K562 (cell line): ENCODE data around the gene CYSRT1. TPM values are rescaled to one million over a fixed set of nuclear protein-coding genes. Genes with fewer than 3 reads are reported as not detected.

ENCODE experiments used
- CREBBP ChIP-seq: IDR thresholded peaks from one replicate; pipeline ENCODE4 v1.6.1; 2012; ENCODE audit warnings: low read depth, mild to moderate bottlenecking, control low read depth, inconsistent platforms, low read length
- GATAD2B ChIP-seq: fragments of 450-650 bp; IDR thresholded peaks from 2 replicates; pipeline ENCODE4 v1.6.1; 2017; ENCODE audit warnings: mild to moderate bottlenecking, borderline replicate concordance
- KAT2B ChIP-seq: IDR thresholded peaks from one replicate; pipeline ENCODE4 v1.6.1; 2012; ENCODE audit warnings: low read depth, mild to moderate bottlenecking, control low read depth, inconsistent platforms, low read length, moderate library complexity
- KDM2B ChIP-seq: fragments of 250-450 bp; sonication (Bioruptor Pico); IDR thresholded peaks from 2 replicates; pipeline ENCODE4 v1.8.0; 2021; ENCODE audit warnings: mild to moderate bottlenecking, moderate library complexity
- MCM7 ChIP-seq, 2 experiments: fragments of 450-650 bp; IDR thresholded peaks; 2 replicates each; pipeline ENCODE4 v1.6.1; 2016 to 2018
- MTA3 ChIP-seq: fragments of 450-650 bp; formaldehyde crosslinking; IDR thresholded peaks from 2 replicates; pipeline ENCODE4 v1.6.1; 2017; ENCODE audit warnings: mild to moderate bottlenecking, borderline replicate concordance
- ZBTB33 ChIP-seq: sonication (generic); formaldehyde crosslinking; IDR thresholded peaks from 2 replicates; pipeline ENCODE4 v1.8.1; 2023; ENCODE audit warnings: mild to moderate bottlenecking, missing genetic modification reagents
- ZBTB40 ChIP-seq, 2 experiments: fragments of 450-650 bp in 1 of 2; sonication (generic) in 1 of 2; formaldehyde crosslinking in 1 of 2; IDR thresholded peaks; 2 replicates each; pipeline versions ENCODE4 v1.7.1 to v1.9.0; 2016 to 2022; ENCODE audit warnings: inconsistent platforms in 1 of 2, mild to moderate bottlenecking in 1 of 2, missing genetic modification reagents in 1 of 2
- ZNF444 ChIP-seq: fragments of 250-450 bp; sonication (Bioruptor Pico); IDR thresholded peaks from 2 replicates; pipeline ENCODE4 v1.4.0; 2020; ENCODE audit warnings: mild to moderate bottlenecking, moderate library complexity
- ZNF518B ChIP-seq: fragments of 250-450 bp; sonication (Bioruptor Pico); IDR thresholded peaks from 2 replicates; pipeline ENCODE4 v1.5.0; 2021; ENCODE audit warnings: mild to moderate bottlenecking, moderate library complexity
- polyA plus RNA-seq, 8 experiments: library from polyadenylated mRNA; depleted of rRNA in 4 of 8; stranded (reverse) in 5 of 8; unstranded in 3 of 8; fragments of >200 nt; fragmentation: Nextera tagmentation in 2 of 8; fragmentation: Illumina TruSeq in 1 of 8; extraction: Ambion mirVana in 2 of 8; extraction: Trizol in 1 of 8; gene quantifications; 2 replicates each; pipeline versions ENCODE4 v1.2.1 to v1.2.3, GENCODE V29; 2011 to 2014; ENCODE audit warnings: inconsistent platforms in 1 of 8, missing spikeins in 1 of 8
- total RNA-seq, 7 experiments: library from RNA; depleted of rRNA in 6 of 7; stranded (reverse); fragments of >200 nt in 6 of 7; fragmentation: Illumina TruSeq in 2 of 7; extraction: Trizol in 2 of 7; gene quantifications; 2 replicates each; pipeline versions ENCODE4 v1.2.1 to v1.2.3, GENCODE V29; 2011 to 2021; ENCODE audit warnings: low replicate concordance in 1 of 7

The CYSRT1 gene
- total and polyA plus RNA-seq, 9 of the 15 experiments (the other 6 are each of a cell fraction or from before 2014, with no cell fraction given): 0.04 to 1.4 (median 0.42) TPM; not detected in 3

DNA sequence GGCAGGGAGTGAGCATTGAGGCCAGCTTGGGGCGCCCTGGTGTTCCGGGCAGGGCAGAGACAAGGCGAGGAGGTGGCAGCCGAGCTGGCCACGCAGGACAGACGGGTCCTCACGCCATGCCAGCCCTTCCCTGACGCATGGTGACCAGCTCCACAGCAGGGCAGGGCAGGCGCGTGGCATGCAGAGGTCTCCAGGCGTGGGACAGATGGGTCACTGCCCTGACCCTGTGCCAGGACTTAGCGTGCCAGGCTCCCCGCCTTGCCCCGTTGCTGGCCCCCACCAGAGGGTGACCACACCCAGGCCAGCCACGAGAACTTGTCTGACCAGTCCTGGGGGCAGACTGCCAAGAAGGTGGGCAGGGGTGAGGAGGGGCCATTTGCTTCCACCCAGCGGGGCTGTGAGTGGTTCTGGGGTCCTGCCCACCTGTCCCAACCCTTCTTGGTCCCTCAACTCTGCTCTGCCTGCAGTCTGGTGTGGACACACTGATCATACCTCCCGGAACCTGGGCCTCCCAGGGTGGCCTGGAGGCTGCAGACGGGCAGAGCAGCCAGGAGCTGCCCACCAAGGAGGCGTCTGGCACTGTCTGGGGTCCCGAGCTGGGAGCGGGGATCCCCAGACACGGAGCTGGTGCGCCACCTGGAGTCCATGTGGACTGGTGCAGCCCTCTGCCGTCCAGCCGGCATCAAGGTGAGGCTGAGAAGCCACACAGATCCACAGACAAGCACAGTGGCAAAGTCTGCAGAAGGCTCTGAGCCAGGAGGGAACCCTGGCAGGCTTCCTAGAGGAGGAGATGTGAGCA, 2.3 kb downstream of the CYSRT1 start, which contains the start of gene RNF224 (continued):
- TF ChIP-seq ZNF518B (no peak), CREBBP (no peak), ZBTB40 (IDR thresholded peaks at IDR 0.05) (no peak), ZBTB40 (CRISPR knock-in tag; IDR thresholded peaks at IDR 0.05) (no peak), GATAD2B (no peak; the same call in 1 of the 2 replicates), MCM7 (IDR thresholded peaks at IDR 0.05) (no peak), KDM2B (CRISPR knock-in tag) (no peak), KAT2B (no peak), ZNF444 (CRISPR knock-in tag) (peak; percentile 76; the same call in 1 of the 2 replicates), ZBTB33 (CRISPR knock-in tag) (peak; percentile 73; the same call in 1 of the 2 replicates), MTA3 (peak; percentile 48; the same call in 1 of the 2 replicates)
